ENCODE measurements around the gene HLA-DQB1. TPM values are rescaled to one million over a fixed set of nuclear protein-coding genes. Genes with fewer than 3 reads are reported as not detected.

HLA-DQB1 gene
- total RNA-seq, 2 donors from 2014 or later, result 15.7 to 16.2 TPM

- Mint-ChIP-seq H3K4me1 (peaks cover 8% of the 10 kb centered on the region), H3K27me3 (no peaks in the 10 kb centered on the region), H3K27ac (no peak overlapping the region), H3K36me3 (ENCODE audit: low read depth) (no peaks in the 10 kb centered on the region), H3K4me3 (no peak overlapping the region)
- ATAC-seq (no peak), DNase-seq (no peak)
- no peaks in the 10 kb centered on the region for H3K9me3 ChIP-seq (ENCODE audit: control insufficient read depth, low read length, poor library complexity, severe bottlenecking)
These were observed 55.7 kb downstream of the HLA-DQB1 start for GRCh38 chr6:32610682-32611296.

- no peak overlapping the region for H3K4me3 Mint-ChIP-seq
- H3K27ac Mint-ChIP-seq, result no peak overlapping the region
- H3K9me3 ChIP-seq (ENCODE audit: control insufficient read depth, low read length, poor library complexity, severe bottlenecking), result no peaks in the 10 kb centered on the region
- ATAC-seq (peak; percentile 92), DNase-seq (peak; percentile 23 to 29 (median 24))
- H3K27me3 Mint-ChIP-seq, result no peaks in the 10 kb centered on the region
- no peaks in the 10 kb centered on the region for H3K36me3 Mint-ChIP-seq (ENCODE audit: low read depth)
- peaks cover 8% of the 10 kb centered on the region for H3K4me1 Mint-ChIP-seq
These were observed 56.5 kb downstream of the HLA-DQB1 start for GRCh38 chr6:32609731-32610640.

Other genes starting within 250 kb of the HLA-DQB1 start
- gene HLA-DRA, start 226.8 kb downstream of the HLA-DQB1 start, total RNA-seq, result 100 to 1,000 TPM in 1 of 2 donors, 10 to 100 TPM in 1; 80.9 to 117 TPM
- gene HLA-DRB5, start 136.4 kb downstream of the HLA-DQB1 start, total RNA-seq, result 1 to 10 TPM; 2.8 to 8.8 TPM
- gene HLA-DRB1, start 76.8 kb downstream of the HLA-DQB1 start, total RNA-seq, result 10 to 100 TPM; 39.8 to 46.5 TPM
- 10 to 100 TPM; 18.2 to 21.5 TPM for gene HLA-DQA1, start 29.3 kb downstream of the HLA-DQB1 start, total RNA-seq
- gene HLA-DQA2, start 74.7 kb upstream of the HLA-DQB1 start, total RNA-seq, result 1 to 10 TPM in 1 of 2 donors, under 1 TPM in 1; 0.70 to 3.4 TPM
- gene HLA-DQB2, start 96.9 kb upstream of the HLA-DQB1 start, total RNA-seq, result 1 to 10 TPM; 1.1 to 8.3 TPM
- 1 to 10 TPM; 2.3 to 6.6 TPM for gene HLA-DOB, start 150.3 kb upstream of the HLA-DQB1 start, total RNA-seq
- 100 to 1,000 TPM in 1 of 2 donors, 10 to 100 TPM in 1; 92.6 to 103 TPM for gene TAP2, start 172.1 kb upstream of the HLA-DQB1 start, total RNA-seq
- gene PSMB8, start 177.4 kb upstream of the HLA-DQB1 start, total RNA-seq, result 100 to 1,000 TPM; 131 to 139 TPM
- gene TAP1, start 187.0 kb upstream of the HLA-DQB1 start, total RNA-seq, result 100 to 1,000 TPM; 119 to 125 TPM
- 100 to 1,000 TPM in 1 of 2 donors, 10 to 100 TPM in 1; 70.5 to 121 TPM for gene PSMB9, start 187.5 kb upstream of the HLA-DQB1 start, total RNA-seq

Measured in T-helper 17 cell (primary cell).